ENCODE measurements around the gene MAGOHB. TPM values are rescaled to one million over a fixed set of nuclear protein-coding genes. Genes with fewer than 3 reads are reported as not detected.

MAGOHB gene
- total RNA-seq, 2 donors from 2014 or later, result 5.5 to 6.2 TPM

DNA sequence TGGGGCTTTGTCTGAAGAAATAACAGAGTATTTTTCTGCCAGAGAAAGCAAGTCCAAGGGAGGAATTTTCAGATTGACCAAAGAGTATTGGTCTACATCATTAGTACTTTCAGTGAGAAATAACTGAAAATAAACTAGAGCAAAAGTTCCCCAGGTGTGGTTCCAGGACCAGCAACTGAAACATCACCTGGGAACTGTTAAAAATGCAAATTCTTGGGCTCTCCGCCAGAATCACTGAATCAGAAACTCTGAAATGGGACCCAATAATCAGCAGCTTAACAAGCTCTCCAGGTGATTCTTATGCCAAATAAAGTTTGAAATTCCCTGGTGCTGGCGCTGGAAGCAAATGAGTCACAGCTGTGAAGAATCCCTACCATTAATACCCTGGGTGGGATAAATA lies 55.6 kb downstream of the MAGOHB start:
- H3K27me3 ChIP-seq, result no peaks in the 10 kb centered on the region
- no peak overlapping the region for H3K4me3 ChIP-seq
- no peaks in the 10 kb centered on the region for H3K9me3 ChIP-seq
- H3K4me1 ChIP-seq, result no peaks in the 10 kb centered on the region
- TF ChIP-seq, protein P1, sequence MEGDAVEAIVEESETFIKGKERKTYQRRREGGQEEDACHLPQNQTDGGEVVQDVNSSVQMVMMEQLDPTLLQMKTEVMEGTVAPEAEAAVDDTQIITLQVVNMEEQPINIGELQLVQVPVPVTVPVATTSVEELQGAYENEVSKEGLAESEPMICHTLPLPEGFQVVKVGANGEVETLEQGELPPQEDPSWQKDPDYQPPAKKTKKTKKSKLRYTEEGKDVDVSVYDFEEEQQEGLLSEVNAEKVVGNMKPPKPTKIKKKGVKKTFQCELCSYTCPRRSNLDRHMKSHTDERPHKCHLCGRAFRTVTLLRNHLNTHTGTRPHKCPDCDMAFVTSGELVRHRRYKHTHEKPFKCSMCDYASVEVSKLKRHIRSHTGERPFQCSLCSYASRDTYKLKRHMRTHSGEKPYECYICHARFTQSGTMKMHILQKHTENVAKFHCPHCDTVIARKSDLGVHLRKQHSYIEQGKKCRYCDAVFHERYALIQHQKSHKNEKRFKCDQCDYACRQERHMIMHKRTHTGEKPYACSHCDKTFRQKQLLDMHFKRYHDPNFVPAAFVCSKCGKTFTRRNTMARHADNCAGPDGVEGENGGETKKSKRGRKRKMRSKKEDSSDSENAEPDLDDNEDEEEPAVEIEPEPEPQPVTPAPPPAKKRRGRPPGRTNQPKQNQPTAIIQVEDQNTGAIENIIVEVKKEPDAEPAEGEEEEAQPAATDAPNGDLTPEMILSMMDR (IDR thresholded peaks at IDR 0.05), result no peak
- H3K36me3 ChIP-seq, result no peaks in the 10 kb centered on the region
- no peak overlapping the region for H3K27ac ChIP-seq
- DNase-seq (ENCODE audit: low spot score), result no peak

DNA sequence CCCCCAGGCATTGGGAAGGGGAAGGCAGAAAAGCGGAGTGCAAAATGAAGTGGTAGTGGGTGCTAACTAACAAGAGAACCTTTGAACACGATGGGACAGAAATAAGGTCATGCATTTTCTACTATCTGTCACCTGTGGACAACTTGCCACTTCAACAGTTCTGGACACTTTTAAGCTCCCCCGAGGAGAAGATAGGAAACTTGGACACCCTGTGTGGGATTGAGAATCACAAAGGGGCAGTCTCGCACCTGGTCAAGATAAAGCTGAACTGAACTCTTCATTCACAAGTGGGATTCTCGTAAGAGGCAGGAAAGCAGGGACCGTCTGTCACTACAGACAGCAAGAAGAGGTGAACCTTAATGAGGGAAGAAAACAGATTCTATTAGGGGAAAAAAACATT lies 56.1 kb downstream of the MAGOHB start:
- H3K4me1 ChIP-seq, result no peaks in the 10 kb centered on the region
- H3K9me3 ChIP-seq, result no peaks in the 10 kb centered on the region
- no peak overlapping the region for H3K27ac ChIP-seq
- H3K4me3 ChIP-seq, result no peak overlapping the region
- DNase-seq (ENCODE audit: low spot score), result no peak
- H3K36me3 ChIP-seq, result no peaks in the 10 kb centered on the region
- TF ChIP-seq, protein P1 (IDR thresholded peaks at IDR 0.05), result no peak
- H3K27me3 ChIP-seq, result no peaks in the 10 kb centered on the region

DNA sequence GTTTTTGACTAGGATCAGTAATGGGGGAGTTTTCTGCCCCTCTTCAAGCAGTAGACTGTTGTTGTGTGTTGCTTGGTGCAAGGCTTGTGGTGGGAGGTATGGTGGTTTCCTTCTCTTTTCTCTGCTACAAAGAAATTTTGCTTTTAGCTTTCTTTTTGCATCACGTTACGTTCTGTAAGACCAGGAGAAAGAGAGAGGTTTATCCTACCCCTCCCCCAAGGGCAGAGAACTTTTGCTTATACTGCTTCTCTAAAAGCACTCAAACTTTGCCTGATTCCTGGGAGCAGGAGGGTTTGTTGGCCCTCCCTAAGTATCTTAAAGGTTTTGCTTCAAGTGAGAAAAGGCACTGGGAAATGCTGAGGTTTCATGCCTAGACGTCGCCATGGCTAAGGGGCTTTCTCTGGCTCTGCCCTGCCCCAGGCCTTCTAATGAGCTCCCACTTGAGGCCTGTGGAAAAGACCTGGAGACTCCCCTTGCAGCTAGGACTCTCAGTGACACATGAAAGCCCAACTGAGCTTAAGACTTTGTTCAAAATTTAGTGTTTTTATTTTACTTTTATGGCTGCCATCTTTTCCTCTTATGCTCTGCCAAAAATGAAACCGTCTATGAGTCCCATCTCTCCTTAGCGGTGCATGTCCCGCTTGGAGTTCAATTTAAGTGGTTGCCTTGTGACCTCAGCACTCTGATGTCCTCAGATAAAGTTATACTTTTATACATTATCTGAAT lies 58.5 kb downstream of the MAGOHB start:
- Histone ChIP-seq H3K4me3 (no peak overlapping the region), H3K36me3 (no peaks in the 10 kb centered on the region), H3K4me1 (no peaks in the 10 kb centered on the region), H3K27ac (no peak overlapping the region), H3K27me3 (no peaks in the 10 kb centered on the region), H3K9me3 (no peaks in the 10 kb centered on the region)
- no peak for DNase-seq (ENCODE audit: low spot score)
- TF ChIP-seq, protein P1 (IDR thresholded peaks at IDR 0.05), result no peak

DNA sequence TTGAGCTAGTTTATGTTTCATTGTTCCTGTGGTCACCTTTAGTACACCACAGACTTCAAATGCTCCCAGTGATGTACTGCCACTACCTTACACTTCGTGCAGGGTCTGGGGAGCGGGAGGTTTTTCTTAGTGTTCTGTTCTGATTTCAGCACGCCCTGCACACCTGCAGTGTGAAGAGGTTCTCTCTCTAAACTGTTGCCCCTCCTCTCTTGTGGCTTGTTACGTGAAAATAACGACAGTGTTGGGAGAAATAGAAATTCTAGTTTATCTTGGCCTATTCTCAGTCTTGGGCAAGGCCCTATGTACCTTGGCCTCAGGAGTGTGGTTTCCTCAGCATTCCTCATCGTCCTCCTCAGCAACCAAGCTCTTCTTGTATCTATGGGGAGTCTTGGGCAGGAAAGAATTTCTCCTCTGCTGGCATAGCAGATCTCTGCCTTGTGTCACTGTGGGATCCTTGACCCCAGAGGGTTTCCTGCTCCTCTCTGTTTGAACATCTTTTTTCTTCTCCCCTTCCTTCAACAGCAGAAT lies 59.1 kb downstream of the MAGOHB start:
- TF ChIP-seq, protein P1 (IDR thresholded peaks at IDR 0.05), result no peak
- no peak for DNase-seq (ENCODE audit: low spot score)
- Histone ChIP-seq H3K4me1 (no peaks in the 10 kb centered on the region), H3K27me3 (no peaks in the 10 kb centered on the region), H3K27ac (no peak overlapping the region), H3K9me3 (no peaks in the 10 kb centered on the region), H3K36me3 (no peaks in the 10 kb centered on the region), H3K4me3 (no peak overlapping the region)

Other genes with a start within 250 kb of the MAGOHB start
- gene KLRK1, start 223.6 kb downstream of the MAGOHB start, total RNA-seq, result under 1 TPM; 0.28 to 0.59 TPM
- gene KLRC4, start 203.9 kb downstream of the MAGOHB start, total RNA-seq, result not detected
- not detected for gene KLRC3, start 193.0 kb downstream of the MAGOHB start, total RNA-seq
- not detected for gene KLRC2, start 177.6 kb downstream of the MAGOHB start, total RNA-seq
- gene KLRC1, start 160.2 kb downstream of the MAGOHB start, total RNA-seq, result under 1 TPM in 1 of 2 donors, not detected in 1; 0.24 TPM
- gene EIF2S3B, start 107.7 kb downstream of the MAGOHB start, total RNA-seq, result not detected
- under 1 TPM in 1 of 2 donors, not detected in 1; 0.12 TPM for gene STYK1, start 60.4 kb upstream of the MAGOHB start, total RNA-seq
- 1,000 to 10,000 TPM in 1 of 2 donors, 100 to 1,000 TPM in 1; 612 to 1,061 TPM for gene YBX3, start 109.7 kb upstream of the MAGOHB start, total RNA-seq
- not detected for gene TAS2R7, start 189.0 kb upstream of the MAGOHB start, total RNA-seq
- not detected for gene TAS2R8, start 193.7 kb upstream of the MAGOHB start, total RNA-seq
- gene TAS2R9, start 196.6 kb upstream of the MAGOHB start, total RNA-seq, result not detected
- gene TAS2R10, start 212.7 kb upstream of the MAGOHB start, total RNA-seq, result not detected
- 1 to 10 TPM in 1 of 2 donors, not detected in 1; 1.6 TPM for gene PRR4, start 235.9 kb upstream of the MAGOHB start, total RNA-seq

Measured in right atrium auricular region (tissue), 2 donors.